HCT116 (cell line): Measurements from ENCODE around the gene CDC42BPB.

Experiments
- CEBPB ChIP-seq: IDR thresholded peaks from 2 replicates; pipeline ENCODE4 v1.6.1; 2012; ENCODE audit warnings: low read depth
- EGR1 ChIP-seq: IDR thresholded peaks from 2 replicates; pipeline ENCODE4 v1.6.1; 2012; ENCODE audit warnings: low read depth
- EZH2 ChIP-seq: fragments of 200-600 bp; sonication (generic); IDR thresholded peaks from 2 replicates; pipeline ENCODE4 v1.6.1; 2017; ENCODE audit warnings: antibody characterized with exemption, mixed run types
- FOSL1 ChIP-seq: IDR thresholded peaks from 2 replicates; pipeline ENCODE4 v1.6.1; 2012; ENCODE audit warnings: low read depth
- POLR2A ChIP-seq: IDR thresholded peaks from 2 replicates; pipeline ENCODE4 v1.7.0; 2011; ENCODE audit warnings: borderline replicate concordance; ENCODE audit not compliant: insufficient read depth, insufficient read length; ENCODE audit errors: extremely low read depth
- POLR2AphosphoS5 ChIP-seq: IDR thresholded peaks from 2 replicates; pipeline ENCODE4 v1.6.1; 2011; ENCODE audit warnings: mild to moderate bottlenecking, low read depth, low read length, moderate library complexity
- RAD21 ChIP-seq: IDR thresholded peaks from 2 replicates; pipeline ENCODE4 v1.6.1; 2012; ENCODE audit warnings: low read depth, mild to moderate bottlenecking
- SP1 ChIP-seq: IDR thresholded peaks from 2 replicates; pipeline ENCODE4 v1.6.1; 2012; ENCODE audit warnings: low read depth
- SRF ChIP-seq: IDR thresholded peaks from 2 replicates; pipeline ENCODE4 v1.6.1; 2012; ENCODE audit warnings: low read depth
- YY1 ChIP-seq: IDR thresholded peaks from 2 replicates; pipeline ENCODE4 v1.6.1; 2011; ENCODE audit warnings: low read length, low read depth, moderate library complexity, mild to moderate bottlenecking; ENCODE audit not compliant: insufficient replicate concordance; ENCODE audit errors: extremely low read depth
- TF ChIP-seq, protein P1 (sequence below), 3 experiments: fragments of 200-600 bp in 1 of 3; sonication (generic) in 1 of 3; IDR thresholded peaks in 2 of 3; conservative IDR thresholded peaks in 1 of 3; 2 replicates each; pipeline ENCODE4 v1.5.1; 2012 to 2017; ENCODE audit warnings: low read depth in 2 of 3, low read length in 2 of 3, antibody characterized with exemption in 1 of 3, borderline replicate concordance in 1 of 3, control low read depth in 1 of 3, mild to moderate bottlenecking in 1 of 3, mixed read lengths in 1 of 3, mixed run types in 1 of 3, moderate library complexity in 1 of 3; ENCODE audit not compliant: insufficient read depth in 1 of 3
- TF ChIP-seq, protein P2 (sequence below): IDR thresholded peaks from 2 replicates; pipeline ENCODE4 v1.6.1; 2012; ENCODE audit warnings: low read depth
- TF ChIP-seq, protein P3 (sequence below): IDR thresholded peaks from 2 replicates; pipeline ENCODE4 v1.6.1; 2012

DNA sequence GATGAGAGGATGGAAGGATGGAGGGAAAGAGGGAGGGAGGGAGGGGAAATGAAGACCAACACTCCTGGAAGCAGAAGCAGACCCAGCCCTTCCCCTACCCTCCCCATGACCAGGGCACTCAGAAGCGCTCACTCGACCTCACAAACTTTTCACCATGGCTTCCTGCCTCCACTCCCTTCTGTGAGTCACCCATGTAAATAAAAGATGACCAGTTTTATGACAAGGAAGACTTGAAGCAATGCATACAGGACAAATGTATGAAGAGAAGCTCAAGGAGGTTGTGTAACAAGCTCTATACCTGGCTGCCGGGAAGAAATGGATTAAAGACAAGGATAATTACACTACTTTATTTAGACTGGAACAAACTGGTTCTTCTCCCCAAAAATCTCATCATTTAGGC lies 63.8 kb downstream of the CDC42BPB start:
- no peak for TF ChIP-seq SRF
- no peak for TF ChIP-seq RAD21
- TF ChIP-seq, protein P1, sequence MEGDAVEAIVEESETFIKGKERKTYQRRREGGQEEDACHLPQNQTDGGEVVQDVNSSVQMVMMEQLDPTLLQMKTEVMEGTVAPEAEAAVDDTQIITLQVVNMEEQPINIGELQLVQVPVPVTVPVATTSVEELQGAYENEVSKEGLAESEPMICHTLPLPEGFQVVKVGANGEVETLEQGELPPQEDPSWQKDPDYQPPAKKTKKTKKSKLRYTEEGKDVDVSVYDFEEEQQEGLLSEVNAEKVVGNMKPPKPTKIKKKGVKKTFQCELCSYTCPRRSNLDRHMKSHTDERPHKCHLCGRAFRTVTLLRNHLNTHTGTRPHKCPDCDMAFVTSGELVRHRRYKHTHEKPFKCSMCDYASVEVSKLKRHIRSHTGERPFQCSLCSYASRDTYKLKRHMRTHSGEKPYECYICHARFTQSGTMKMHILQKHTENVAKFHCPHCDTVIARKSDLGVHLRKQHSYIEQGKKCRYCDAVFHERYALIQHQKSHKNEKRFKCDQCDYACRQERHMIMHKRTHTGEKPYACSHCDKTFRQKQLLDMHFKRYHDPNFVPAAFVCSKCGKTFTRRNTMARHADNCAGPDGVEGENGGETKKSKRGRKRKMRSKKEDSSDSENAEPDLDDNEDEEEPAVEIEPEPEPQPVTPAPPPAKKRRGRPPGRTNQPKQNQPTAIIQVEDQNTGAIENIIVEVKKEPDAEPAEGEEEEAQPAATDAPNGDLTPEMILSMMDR (IDR thresholded peaks at IDR 0.05 in 2 of 3, conservative IDR thresholded peaks at IDR 0.05 in 1 of 3; ENCODE audit: borderline replicate concordance in 1 of 3, insufficient read depth in 1 of 3, low read depth in 2 of 3, low read length in 2 of 3) = no peak
- TF ChIP-seq POLR2A = no peak
- peak; percentile 79 for TF ChIP-seq FOSL1
- TF ChIP-seq EZH2 = no peak
- peak; percentile 86 for TF ChIP-seq CEBPB
- TF ChIP-seq, protein P2, sequence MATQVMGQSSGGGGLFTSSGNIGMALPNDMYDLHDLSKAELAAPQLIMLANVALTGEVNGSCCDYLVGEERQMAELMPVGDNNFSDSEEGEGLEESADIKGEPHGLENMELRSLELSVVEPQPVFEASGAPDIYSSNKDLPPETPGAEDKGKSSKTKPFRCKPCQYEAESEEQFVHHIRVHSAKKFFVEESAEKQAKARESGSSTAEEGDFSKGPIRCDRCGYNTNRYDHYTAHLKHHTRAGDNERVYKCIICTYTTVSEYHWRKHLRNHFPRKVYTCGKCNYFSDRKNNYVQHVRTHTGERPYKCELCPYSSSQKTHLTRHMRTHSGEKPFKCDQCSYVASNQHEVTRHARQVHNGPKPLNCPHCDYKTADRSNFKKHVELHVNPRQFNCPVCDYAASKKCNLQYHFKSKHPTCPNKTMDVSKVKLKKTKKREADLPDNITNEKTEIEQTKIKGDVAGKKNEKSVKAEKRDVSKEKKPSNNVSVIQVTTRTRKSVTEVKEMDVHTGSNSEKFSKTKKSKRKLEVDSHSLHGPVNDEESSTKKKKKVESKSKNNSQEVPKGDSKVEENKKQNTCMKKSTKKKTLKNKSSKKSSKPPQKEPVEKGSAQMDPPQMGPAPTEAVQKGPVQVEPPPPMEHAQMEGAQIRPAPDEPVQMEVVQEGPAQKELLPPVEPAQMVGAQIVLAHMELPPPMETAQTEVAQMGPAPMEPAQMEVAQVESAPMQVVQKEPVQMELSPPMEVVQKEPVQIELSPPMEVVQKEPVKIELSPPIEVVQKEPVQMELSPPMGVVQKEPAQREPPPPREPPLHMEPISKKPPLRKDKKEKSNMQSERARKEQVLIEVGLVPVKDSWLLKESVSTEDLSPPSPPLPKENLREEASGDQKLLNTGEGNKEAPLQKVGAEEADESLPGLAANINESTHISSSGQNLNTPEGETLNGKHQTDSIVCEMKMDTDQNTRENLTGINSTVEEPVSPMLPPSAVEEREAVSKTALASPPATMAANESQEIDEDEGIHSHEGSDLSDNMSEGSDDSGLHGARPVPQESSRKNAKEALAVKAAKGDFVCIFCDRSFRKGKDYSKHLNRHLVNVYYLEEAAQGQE = no peak
- no peak; the same call in 1 of the 2 replicates for TF ChIP-seq POLR2AphosphoS5
- peak; percentile 54 for TF ChIP-seq YY1
- TF ChIP-seq SP1 = peak; percentile 57; the same call in 1 of the 2 replicates
- TF ChIP-seq, protein P3, sequence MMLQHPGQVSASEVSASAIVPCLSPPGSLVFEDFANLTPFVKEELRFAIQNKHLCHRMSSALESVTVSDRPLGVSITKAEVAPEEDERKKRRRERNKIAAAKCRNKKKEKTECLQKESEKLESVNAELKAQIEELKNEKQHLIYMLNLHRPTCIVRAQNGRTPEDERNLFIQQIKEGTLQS = no peak
- TF ChIP-seq EGR1 = no peak
